B cell (primary cell): Measurements from ENCODE around the gene CAMK2D.

Experiments
- EZH2 ChIP-seq: IDR thresholded peaks from 2 replicates; pipeline ENCODE4 v1.6.1; 2012; ENCODE audit warnings: borderline replicate concordance, low read depth, mild to moderate bottlenecking, moderate library complexity, low read length; ENCODE audit not compliant: insufficient read depth, poor library complexity, severe bottlenecking
- TF ChIP-seq, protein P1 (sequence below): fragments of 200-600 bp; IDR thresholded peaks from one replicate; pipeline ENCODE4 v1.8.0; 2022; ENCODE audit warnings: antibody characterized with exemption, mild to moderate bottlenecking

DNA sequence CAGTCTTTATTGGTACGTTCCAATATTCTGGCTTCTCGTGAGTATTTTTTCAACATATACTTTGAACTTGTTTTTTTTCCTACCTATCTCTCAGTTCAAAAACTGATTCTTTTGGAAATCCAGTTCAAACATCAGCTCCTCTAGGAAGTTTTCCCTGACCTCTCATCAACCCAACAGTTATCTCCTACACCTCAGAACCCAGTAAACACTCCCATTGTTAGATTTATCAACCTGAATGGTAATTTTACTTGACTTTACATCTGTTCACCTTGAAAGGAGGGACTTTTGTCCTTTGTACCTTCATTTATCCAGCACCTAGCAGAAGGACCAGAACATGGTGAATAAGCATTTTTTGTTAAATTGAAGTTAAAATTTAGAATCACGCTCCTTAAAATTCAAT, 13.6 kb downstream of the CAMK2D start:
- no peak for TF ChIP-seq EZH2
- TF ChIP-seq, protein P1, sequence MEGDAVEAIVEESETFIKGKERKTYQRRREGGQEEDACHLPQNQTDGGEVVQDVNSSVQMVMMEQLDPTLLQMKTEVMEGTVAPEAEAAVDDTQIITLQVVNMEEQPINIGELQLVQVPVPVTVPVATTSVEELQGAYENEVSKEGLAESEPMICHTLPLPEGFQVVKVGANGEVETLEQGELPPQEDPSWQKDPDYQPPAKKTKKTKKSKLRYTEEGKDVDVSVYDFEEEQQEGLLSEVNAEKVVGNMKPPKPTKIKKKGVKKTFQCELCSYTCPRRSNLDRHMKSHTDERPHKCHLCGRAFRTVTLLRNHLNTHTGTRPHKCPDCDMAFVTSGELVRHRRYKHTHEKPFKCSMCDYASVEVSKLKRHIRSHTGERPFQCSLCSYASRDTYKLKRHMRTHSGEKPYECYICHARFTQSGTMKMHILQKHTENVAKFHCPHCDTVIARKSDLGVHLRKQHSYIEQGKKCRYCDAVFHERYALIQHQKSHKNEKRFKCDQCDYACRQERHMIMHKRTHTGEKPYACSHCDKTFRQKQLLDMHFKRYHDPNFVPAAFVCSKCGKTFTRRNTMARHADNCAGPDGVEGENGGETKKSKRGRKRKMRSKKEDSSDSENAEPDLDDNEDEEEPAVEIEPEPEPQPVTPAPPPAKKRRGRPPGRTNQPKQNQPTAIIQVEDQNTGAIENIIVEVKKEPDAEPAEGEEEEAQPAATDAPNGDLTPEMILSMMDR: no peak
